Rectal smooth muscle tissue (tissue), 1 donor: ENCODE measurements around the gene UGT2A1.
"Not testable (repeated sequence)": the region's sequence is repeated elsewhere in the genome, so short reads cannot be mapped to it uniquely, and the experiment has no call there.

ENCODE experiments used
- H3K27ac ChIP-seq: one replicate; pipeline ENCODE4 v1.7.0; 2013; ENCODE audit warnings: low read depth, low read length, inconsistent platforms
- H3K27me3 ChIP-seq: one replicate; pipeline ENCODE4 v1.7.0; 2013; ENCODE audit warnings: low read length; ENCODE audit not compliant: control insufficient read depth, insufficient read depth
- H3K36me3 ChIP-seq: one replicate; pipeline ENCODE4 v1.7.0; 2013; ENCODE audit warnings: low read length; ENCODE audit not compliant: control insufficient read depth, insufficient read depth
- H3K4me1 ChIP-seq: one replicate; pipeline ENCODE4 v1.7.0; 2013; ENCODE audit warnings: low read length; ENCODE audit not compliant: control insufficient read depth, insufficient read depth
- H3K4me3 ChIP-seq: one replicate; pipeline ENCODE4 v1.7.0; 2013; ENCODE audit warnings: low read length
- H3K9ac ChIP-seq: one replicate; pipeline ENCODE4 v1.7.0; 2013; ENCODE audit warnings: low read length

The UGT2A1 gene

DNA sequence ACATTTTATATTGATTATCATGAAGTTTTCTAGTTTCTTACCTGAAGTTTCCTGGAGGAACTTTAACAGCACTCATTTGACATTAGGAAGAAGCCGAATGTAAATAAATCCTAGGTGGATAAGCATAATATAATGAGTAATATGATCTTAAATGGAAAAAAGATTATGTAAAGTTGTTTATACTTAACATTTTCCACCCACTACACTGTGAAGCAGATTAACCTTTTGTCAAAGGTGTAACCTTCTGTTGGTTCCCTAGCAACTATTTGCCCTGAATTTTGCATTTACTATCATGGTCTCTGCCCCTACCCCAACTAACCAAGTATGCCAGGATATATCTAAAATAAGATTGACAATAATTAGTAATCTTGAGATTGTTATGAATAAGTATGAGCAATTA, at the start of gene UGT2A1:
Gene UGT2A1 (minus strand): TSS at position 101 of the 400 bp plus-strand sequence. CDS start 5,603 bp downstream, outside the sequence.
- no peaks in the 10 kb centered on the region for H3K27me3 ChIP-seq
- no peak within 1 kb of the TSS for H3K9ac ChIP-seq
- no peaks in the 10 kb centered on the region for H3K4me1 ChIP-seq
- no peak within 1 kb of the TSS for H3K4me3 ChIP-seq
- no peaks in the 10 kb centered on the region for H3K36me3 ChIP-seq
- H3K27ac ChIP-seq = no peak within 1 kb of the TSS

DNA sequence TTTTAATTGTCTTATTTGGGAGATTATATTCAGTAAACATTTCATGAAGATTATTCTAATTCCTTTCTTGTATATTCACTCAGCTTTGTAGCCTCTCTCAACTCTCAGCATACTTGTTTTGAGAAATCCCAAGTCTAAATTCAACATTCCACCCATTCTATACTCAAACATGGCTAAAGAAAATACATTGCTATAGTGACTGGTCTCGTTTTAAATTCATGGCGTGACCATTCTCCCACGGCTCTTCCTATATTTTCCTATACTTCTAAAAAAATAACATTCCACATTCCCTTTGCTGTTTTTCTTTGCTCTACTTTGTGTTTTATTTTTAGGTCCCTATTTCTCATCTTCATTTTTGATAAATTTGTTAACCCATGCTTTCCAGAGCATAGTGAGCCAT, 49.2 kb upstream of the UGT2A1 start:
- no peaks in the 10 kb centered on the region for H3K27me3 ChIP-seq
- H3K27ac ChIP-seq = no peak overlapping the region
- no peak overlapping the region for H3K4me3 ChIP-seq
- H3K4me1 ChIP-seq = no peaks in the 10 kb centered on the region
- no peaks in the 10 kb centered on the region for H3K36me3 ChIP-seq
- no peak overlapping the region for H3K9ac ChIP-seq

DNA sequence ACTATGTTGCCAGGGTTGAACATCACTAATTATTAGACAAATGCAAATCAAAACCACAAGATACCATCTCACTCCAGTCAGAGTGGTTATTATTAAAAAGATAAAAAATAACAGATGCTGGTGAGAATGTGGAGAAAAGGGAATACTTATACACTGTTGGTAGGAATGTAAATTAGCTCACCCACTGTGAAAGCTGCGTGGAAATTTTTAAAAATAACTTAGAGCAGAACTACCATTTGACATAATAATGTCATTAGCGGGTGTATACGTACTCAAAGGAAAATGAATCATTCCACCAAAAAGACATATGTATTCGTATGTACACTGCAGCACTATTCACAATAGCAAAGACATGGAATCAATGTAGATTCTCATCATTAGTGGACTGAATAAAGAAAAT, 48.6 kb upstream of the UGT2A1 start:
- no peaks in the 10 kb centered on the region for H3K36me3 ChIP-seq
- no peak overlapping the region for H3K4me3 ChIP-seq
- no peak overlapping the region for H3K27ac ChIP-seq
- no peak overlapping the region for H3K9ac ChIP-seq
- no peaks in the 10 kb centered on the region for H3K27me3 ChIP-seq
- H3K4me1 ChIP-seq = no peaks in the 10 kb centered on the region

DNA sequence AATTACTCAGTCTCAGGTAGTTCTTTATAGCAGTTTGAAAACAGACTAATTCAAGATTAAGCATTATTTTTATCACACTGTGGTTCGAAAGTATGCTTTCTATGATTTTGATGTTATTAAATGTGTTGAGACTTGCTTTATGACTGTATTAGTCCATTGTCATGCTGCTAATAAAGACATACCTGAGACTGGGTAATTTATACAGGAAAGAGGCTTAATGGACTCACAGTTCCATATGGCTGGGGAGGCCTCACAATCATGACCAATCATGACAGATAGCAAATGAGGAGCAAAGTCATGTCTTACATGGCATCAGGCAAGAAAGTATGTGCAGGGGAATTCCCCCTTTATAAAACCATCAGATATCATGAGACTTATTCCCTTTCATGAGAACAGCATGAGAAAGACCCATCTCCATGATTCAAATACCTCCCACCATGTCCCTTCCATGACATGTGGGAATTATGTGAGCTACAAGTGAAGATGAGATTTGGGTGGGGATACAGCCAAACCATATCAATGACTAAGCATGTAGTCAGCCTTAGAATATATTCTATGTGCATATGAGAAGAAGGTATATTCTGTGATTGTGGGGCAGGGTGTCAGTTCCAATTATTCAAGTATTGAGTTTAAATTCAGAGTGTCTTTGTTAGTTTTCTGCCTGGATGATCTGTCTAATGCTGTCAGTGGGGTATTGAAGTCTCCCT, 44.6 kb upstream of the UGT2A1 start:
- H3K4me1 ChIP-seq = no peaks in the 10 kb centered on the region
- H3K9ac ChIP-seq = no peak overlapping the region
- H3K27ac ChIP-seq = no peak overlapping the region

GRCh38 chr4:69689599-69689998, 36.6 kb upstream of the UGT2A1 start:
- Histone ChIP-seq H3K36me3 (no peaks in the 10 kb centered on the region), H3K4me1 (no peaks in the 10 kb centered on the region), H3K27me3 (no peaks in the 10 kb centered on the region), H3K9ac (no peak overlapping the region), H3K27ac (no peak overlapping the region), H3K4me3 (no peak overlapping the region)

More for the DNA sequence above, 44.6 kb upstream of the UGT2A1 start:
- H3K4me3 ChIP-seq = no peak overlapping the region
- no peaks in the 10 kb centered on the region for H3K36me3 ChIP-seq
- H3K27me3 ChIP-seq = no peaks in the 10 kb centered on the region

DNA sequence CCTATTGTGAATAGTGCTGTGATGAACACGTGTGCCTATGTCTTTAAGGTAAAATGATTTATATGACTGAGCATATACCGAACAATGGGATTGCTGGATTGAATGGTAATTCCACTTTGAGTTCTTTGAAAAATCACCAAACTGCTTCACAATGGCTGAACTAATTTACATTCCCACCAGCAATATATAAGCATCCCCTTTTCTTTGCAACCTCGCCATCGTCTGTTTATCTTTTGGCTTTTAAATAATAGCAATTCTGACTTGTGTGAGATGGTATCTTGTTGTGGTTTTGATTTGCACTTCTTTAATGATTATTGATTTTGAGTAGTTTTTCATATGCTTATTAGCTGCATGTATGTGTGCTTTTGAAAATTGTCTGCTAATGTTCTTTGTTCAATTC, 31.8 kb upstream of the UGT2A1 start:
- no peak overlapping the region for H3K9ac ChIP-seq
- no peaks in the 10 kb centered on the region for H3K36me3 ChIP-seq
- H3K27ac ChIP-seq = no peak overlapping the region
- no peak overlapping the region for H3K4me3 ChIP-seq
- H3K4me1 ChIP-seq = no peaks in the 10 kb centered on the region
- H3K27me3 ChIP-seq = no peaks in the 10 kb centered on the region

GRCh38 chr4:69668680-69669079, 15.6 kb upstream of the UGT2A1 start:
- no peak overlapping the region for H3K4me3 ChIP-seq
- no peaks in the 10 kb centered on the region for H3K27me3 ChIP-seq

DNA sequence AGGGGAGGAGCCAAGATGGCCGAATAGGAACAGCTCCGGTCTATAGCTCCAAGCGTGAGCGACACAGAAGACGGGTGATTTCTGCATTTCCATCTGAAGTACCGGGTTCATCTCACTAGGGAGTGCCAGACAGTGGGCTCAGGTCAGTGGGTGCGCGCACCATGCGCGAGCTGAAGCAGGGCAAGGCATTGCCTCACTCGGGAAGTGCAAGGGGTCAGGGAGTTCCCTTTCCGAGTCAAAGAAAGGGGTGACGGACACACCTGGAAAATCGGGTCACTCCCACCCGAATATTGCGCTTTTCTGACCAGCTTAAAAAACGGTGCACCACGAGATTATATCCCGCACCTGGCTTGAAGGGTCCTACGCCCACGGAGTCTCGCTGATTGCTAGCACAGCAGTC, 11.0 kb upstream of the UGT2A1 start:
- not testable (repeated sequence) for H3K4me3 ChIP-seq, H3K27me3 ChIP-seq, H3K4me1 ChIP-seq, H3K9ac ChIP-seq, H3K27ac ChIP-seq, H3K36me3 ChIP-seq

More at GRCh38 chr4:69668680-69669079, 15.6 kb upstream of the UGT2A1 start:
- Histone ChIP-seq H3K4me1 (no peaks in the 10 kb centered on the region), H3K9ac (no peak overlapping the region), H3K27ac (no peak overlapping the region), H3K36me3 (no peaks in the 10 kb centered on the region)

GRCh38 chr4:69661130-69661803, 8.2 kb upstream of the UGT2A1 start:
- H3K4me3 ChIP-seq = not testable (repeated sequence)

DNA sequence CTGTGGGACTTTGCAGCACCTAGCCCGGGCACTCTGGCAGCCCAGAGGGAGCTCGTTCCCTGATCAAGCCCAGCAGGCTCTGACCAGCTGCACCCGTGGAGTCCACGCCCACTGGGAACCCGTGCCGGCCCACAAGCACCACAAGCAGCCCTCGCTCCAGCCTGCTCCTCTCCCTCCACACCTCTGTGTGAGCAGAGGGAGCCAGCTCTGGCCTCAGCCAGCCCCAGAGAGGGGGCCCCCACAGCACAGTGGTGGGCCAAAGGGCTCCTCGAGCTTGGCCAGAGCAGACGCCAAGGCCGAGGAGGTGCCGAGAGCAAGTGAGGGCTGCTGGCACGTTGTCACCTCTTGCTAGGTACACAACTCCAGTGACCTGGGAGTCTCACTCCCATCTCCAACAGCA, 5.1 kb upstream of the UGT2A1 start:
- H3K27ac ChIP-seq = no peak overlapping the region
- no peak overlapping the region for H3K9ac ChIP-seq
- H3K4me1 ChIP-seq = no peaks in the 10 kb centered on the region
- no peaks in the 10 kb centered on the region for H3K27me3 ChIP-seq
- H3K4me3 ChIP-seq = no peak overlapping the region
- no peaks in the 10 kb centered on the region for H3K36me3 ChIP-seq

More at GRCh38 chr4:69661130-69661803, 8.2 kb upstream of the UGT2A1 start:
- H3K9ac ChIP-seq, H3K27ac ChIP-seq, H3K36me3 ChIP-seq, H3K27me3 ChIP-seq, H3K4me1 ChIP-seq: not testable (repeated sequence)

DNA sequence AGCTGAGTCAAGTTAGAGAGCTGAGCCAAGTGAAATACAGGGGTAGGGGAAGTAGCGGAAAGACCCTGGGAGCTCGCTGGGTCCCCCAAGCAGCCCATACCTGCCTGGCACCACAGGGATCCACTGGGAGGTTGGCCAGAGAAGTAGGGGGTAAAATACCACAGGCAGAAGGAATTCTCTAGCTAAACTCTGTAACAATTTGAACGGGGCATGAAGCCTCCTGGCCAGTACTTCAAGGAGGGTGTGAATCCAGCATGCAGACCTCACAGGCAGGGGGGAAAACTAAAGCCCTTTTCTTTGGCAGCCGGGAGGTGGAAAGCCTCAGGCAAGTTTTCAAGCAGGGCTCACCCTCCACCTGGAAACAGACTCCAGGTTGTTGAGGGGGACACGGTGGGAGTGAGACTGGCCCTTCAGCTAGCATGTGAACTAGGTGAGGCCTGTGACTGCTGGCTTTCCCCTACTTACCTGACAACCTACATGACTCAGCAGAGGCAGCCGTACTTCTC, 3.7 kb upstream of the UGT2A1 start:
- no peak overlapping the region for H3K4me3 ChIP-seq
- no peaks in the 10 kb centered on the region for H3K4me1 ChIP-seq
- no peak overlapping the region for H3K9ac ChIP-seq
- H3K27me3 ChIP-seq = no peaks in the 10 kb centered on the region
- H3K27ac ChIP-seq = no peak overlapping the region
- H3K36me3 ChIP-seq = no peaks in the 10 kb centered on the region

DNA sequence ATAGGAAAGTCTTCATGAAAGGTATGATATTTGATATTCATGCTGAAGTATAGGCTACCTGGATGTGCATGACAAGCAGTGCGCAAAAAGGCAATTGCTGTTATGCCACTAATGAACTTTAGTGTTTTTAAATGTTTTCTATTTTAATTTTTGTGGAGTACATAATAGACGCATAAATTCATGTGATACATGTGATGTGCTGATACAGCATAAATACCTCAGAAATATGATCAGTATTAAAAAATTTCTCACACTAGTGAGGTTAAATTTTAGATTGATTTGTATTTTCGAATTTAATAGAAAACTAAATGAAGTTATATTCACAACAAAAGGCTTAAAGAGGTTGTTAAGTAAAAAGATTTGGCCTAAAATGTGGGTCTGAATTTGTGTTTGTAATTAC, 2.2 kb downstream of the UGT2A1 start:
- Histone ChIP-seq H3K27ac (no peak overlapping the region), H3K4me3 (no peak overlapping the region), H3K36me3 (no peaks in the 10 kb centered on the region), H3K9ac (no peak overlapping the region), H3K27me3 (no peaks in the 10 kb centered on the region), H3K4me1 (no peaks in the 10 kb centered on the region)

GRCh38 chr4:69649629-69650028, 3.4 kb downstream of the UGT2A1 start:
- H3K4me3 ChIP-seq = no peak overlapping the region
- no peaks in the 10 kb centered on the region for H3K27me3 ChIP-seq
- no peaks in the 10 kb centered on the region for H3K4me1 ChIP-seq
- no peaks in the 10 kb centered on the region for H3K36me3 ChIP-seq
- no peak overlapping the region for H3K27ac ChIP-seq
- no peak overlapping the region for H3K9ac ChIP-seq
